Parathyroid adenoma (tissue), 2 donors: ENCODE data around the gene GABARAPL2.

ENCODE experiments used
- H2AFZ ChIP-seq: fragments of 300-600 bp; sonication (generic); one replicate; pipeline ENCODE4 v1.7.0; 2017; ENCODE audit warnings: antibody characterized with exemption, mild to moderate bottlenecking
- H3K27ac ChIP-seq: fragments of 300-600 bp; sonication (generic); one replicate; pipeline ENCODE4 v1.7.0; 2017
- H3K27me3 ChIP-seq: fragments of 300-600 bp; sonication (generic); one replicate; pipeline ENCODE4 v1.7.0; 2017; ENCODE audit warnings: low read length; ENCODE audit not compliant: control insufficient read depth, insufficient read depth
- H3K36me3 ChIP-seq: fragments of 300-600 bp; sonication (generic); one replicate; pipeline ENCODE4 v1.7.0; 2017; ENCODE audit warnings: low read length; ENCODE audit not compliant: control insufficient read depth, insufficient read depth
- H3K4me1 ChIP-seq: fragments of 300-600 bp; sonication (generic); one replicate; pipeline ENCODE4 v1.7.0; 2017; ENCODE audit warnings: control low read depth
- H3K4me2 ChIP-seq: fragments of 300-600 bp; sonication (generic); one replicate; pipeline ENCODE4 v1.7.0; 2017; ENCODE audit warnings: low read length
- H3K4me3 ChIP-seq: fragments of 300-600 bp; sonication (generic); one replicate; pipeline ENCODE4 v1.7.0; 2017; ENCODE audit warnings: low read depth, low read length
- H3K79me2 ChIP-seq: fragments of 300-600 bp; sonication (generic); one replicate; pipeline ENCODE4 v1.7.0; 2017; ENCODE audit warnings: control low read depth
- H3K9ac ChIP-seq: fragments of 300-600 bp; sonication (generic); one replicate; pipeline ENCODE4 v1.7.0; 2017; ENCODE audit warnings: mild to moderate bottlenecking
- H3K9me3 ChIP-seq: fragments of 300-600 bp; sonication (generic); one replicate; pipeline ENCODE4 v1.7.0; 2017; ENCODE audit warnings: low read length; ENCODE audit not compliant: control insufficient read depth
- CTCF ChIP-seq: fragments of 300-600 bp; sonication (generic); IDR thresholded peaks from one replicate; pipeline ENCODE4 v1.7.0; 2017; ENCODE audit warnings: antibody characterized with exemption, mild to moderate bottlenecking
- donor health status: primary hyperparathyroidism.

Gene GABARAPL2

GRCh38 chr16:75614066-75614897 lies 48.1 kb downstream of the GABARAPL2 start:
- Histone ChIP-seq H3K9ac (no peak overlapping the region), H3K36me3 (no peaks in the 10 kb centered on the region), H3K27ac (no peak overlapping the region), H3K9me3 (no peaks in the 10 kb centered on the region), H3K4me3 (no peak overlapping the region), H2AFZ (no peak overlapping the region), H3K4me1 (no peaks in the 10 kb centered on the region), H3K4me2 (no peak overlapping the region), H3K27me3 (no peaks in the 10 kb centered on the region), H3K79me2 (peaks cover 5% of the 10 kb centered on the region)
- TF ChIP-seq CTCF, result no peak

GRCh38 chr16:75615619-75616018 lies 49.4 kb downstream of the GABARAPL2 start:
- H3K27ac ChIP-seq, result no peak overlapping the region
- TF ChIP-seq CTCF, result no peak
- no peaks in the 10 kb centered on the region for H3K9me3 ChIP-seq
- peaks cover 8% of the 10 kb centered on the region for H3K79me2 ChIP-seq
- H2AFZ ChIP-seq, result no peak overlapping the region
- no peaks in the 10 kb centered on the region for H3K4me1 ChIP-seq
- H3K27me3 ChIP-seq, result no peaks in the 10 kb centered on the region
- H3K4me3 ChIP-seq, result no peak overlapping the region
- H3K4me2 ChIP-seq, result no peak overlapping the region
- H3K36me3 ChIP-seq, result no peaks in the 10 kb centered on the region
- H3K9ac ChIP-seq, result no peak overlapping the region

- Histone ChIP-seq H3K4me3 (no peak overlapping the region), H3K9me3 (no peaks in the 10 kb centered on the region), H2AFZ (no peak overlapping the region), H3K36me3 (no peaks in the 10 kb centered on the region), H3K4me2 (no peak overlapping the region), H3K9ac (no peak overlapping the region), H3K79me2 (peaks cover 8% of the 10 kb centered on the region), H3K4me1 (peaks cover under 1% of the 10 kb centered on the region), H3K27me3 (no peaks in the 10 kb centered on the region), H3K27ac (no peak overlapping the region)
- TF ChIP-seq CTCF, result no peak
Observed at GRCh38 chr16:75616521-75617010, 50.4 kb downstream of the GABARAPL2 start.

GRCh38 chr16:75617121-75617520 lies 50.9 kb downstream of the GABARAPL2 start:
- Histone ChIP-seq H3K27ac (no peak overlapping the region), H3K4me1 (peaks cover 6% of the 10 kb centered on the region), H3K4me3 (no peak overlapping the region), H2AFZ (no peak overlapping the region), H3K9me3 (no peaks in the 10 kb centered on the region), H3K9ac (no peak overlapping the region), H3K79me2 (peaks cover 8% of the 10 kb centered on the region), H3K36me3 (no peaks in the 10 kb centered on the region), H3K27me3 (no peaks in the 10 kb centered on the region), H3K4me2 (no peak overlapping the region)
- TF ChIP-seq CTCF, result no peak

GRCh38 chr16:75618780-75619179 lies 52.6 kb downstream of the GABARAPL2 start:
- no peaks in the 10 kb centered on the region for H3K27me3 ChIP-seq
- peaks cover 5% of the 10 kb centered on the region for H3K79me2 ChIP-seq
- no peaks in the 10 kb centered on the region for H3K36me3 ChIP-seq
- no peak overlapping the region for H3K4me3 ChIP-seq
- no peak overlapping the region for H2AFZ ChIP-seq
- no peak overlapping the region for H3K4me2 ChIP-seq
- no peak for TF ChIP-seq CTCF
- no peak overlapping the region for H3K27ac ChIP-seq
- no peak overlapping the region for H3K9ac ChIP-seq
- no peaks in the 10 kb centered on the region for H3K9me3 ChIP-seq
- peaks cover 10% of the 10 kb centered on the region for H3K4me1 ChIP-seq
